AG04450 (cell line): ENCODE data around the gene EXOSC2. TPM values are rescaled to one million over a fixed set of nuclear protein-coding genes. Genes with fewer than 3 reads are reported as not detected.
A peak's percentile ranks its signal among the peaks of the same experiment; 100 is the strongest.

Source experiments
- CTCF ChIA-PET: fragments of 300-600, 350-600 bp; formaldehyde crosslinking; extraction: SDS; loops from one replicate; lab custom pipeline; 2022; ENCODE audit warnings: antibody characterized with exemption, inconsistent platforms; lab: Charles Lee
- POLR2A ChIA-PET: fragments of 350-600 bp; formaldehyde crosslinking; extraction: SDS; loops from one replicate; lab custom pipeline; 2021; ENCODE audit warnings: antibody characterized with exemption, inconsistent platforms; lab: Yijun Ruan, JAX
- DNase-seq: peaks from one replicate; pipeline ENCODE4 v3.0.0-alpha.2; 2011; ENCODE audit warnings: low read depth, low spot score
- H3K27ac ChIP-seq: one replicate; pipeline ENCODE4 v1.5.1; 2012; ENCODE audit warnings: low read depth, low read length, control low read depth
- H3K27me3 ChIP-seq: one replicate; pipeline ENCODE4 v1.6.0; 2012; ENCODE audit warnings: low read length; ENCODE audit not compliant: control insufficient read depth, insufficient read depth
- H3K4me3 ChIP-seq: 2 replicates; pipeline ENCODE4 v1.5.1; 2011; ENCODE audit warnings: mild to moderate bottlenecking, low read depth, low read length, control low read depth
- H3K9me3 ChIP-seq: 2 replicates; pipeline ENCODE4 v1.5.1; 2012; ENCODE audit warnings: low read length; ENCODE audit not compliant: control insufficient read depth, insufficient read depth
- CTCF ChIP-seq: IDR thresholded peaks from 2 replicates; pipeline ENCODE4 v1.5.1; 2011; ENCODE audit warnings: low read depth, low read length, control low read depth, inconsistent platforms
- polyA plus RNA-seq: library from polyadenylated mRNA; depleted of rRNA; stranded (reverse); fragments of >200 nt; gene quantifications from 2 replicates; pipeline ENCODE4 v1.2.3, GENCODE V29; 2011

EXOSC2 gene
- polyA plus RNA-seq, 1 experiment = 29.5 TPM

- no peak for DNase-seq
- no peaks in the 10 kb centered on the region for H3K27me3 ChIP-seq
- ChIA-PET POLR2A (no interaction called here), CTCF (interaction anchor here (0.6 to 1.2 kb wide), 3 partner anchors 180 to 359 kb away, joined by 3 read pairs; no protein-coding TSS in a partner anchor)
- H3K27ac ChIP-seq = peak overlapping the region; percentile 21
- no peak overlapping the region for H3K4me3 ChIP-seq
- peaks cover 11% of the 10 kb centered on the region for H3K9me3 ChIP-seq
- no peak for TF ChIP-seq CTCF
These were observed 6.0 kb upstream of the EXOSC2 start for GRCh38 chr9:130687615-130688014.

- Histone ChIP-seq H3K27me3 (no peaks in the 10 kb centered on the region), H3K4me3 (no peak overlapping the region), H3K9me3 (peaks cover 11% of the 10 kb centered on the region), H3K27ac (no peak overlapping the region)
- no peak for TF ChIP-seq CTCF
- ChIA-PET POLR2A (no interaction called here), CTCF (interaction anchor here (0.6 to 1.2 kb wide), 2 partner anchors 179 to 227 kb away, joined by 3 read pairs; no protein-coding TSS in a partner anchor)
- no peak for DNase-seq
These were observed 5.5 kb upstream of the EXOSC2 start for GRCh38 chr9:130688072-130688471.

GRCh38 chr9:130689572-130689936 is 4.0 kb upstream of the EXOSC2 start:
- peaks cover 11% of the 10 kb centered on the region for H3K9me3 ChIP-seq
- CTCF ChIA-PET = interaction anchor here (0.6 to 1.9 kb wide), 5 partner anchors 12 to 229 kb away, joined by 3 to 18 read pairs (median 4); no protein-coding TSS in a partner anchor
- DNase-seq = no peak
- no peak for TF ChIP-seq CTCF
- no peak overlapping the region for H3K27ac ChIP-seq
- POLR2A ChIA-PET = interaction anchor here (0.6 kb wide), 1 partner anchor 51 kb away, joined by 7 read pairs; no protein-coding TSS in a partner anchor
- H3K4me3 ChIP-seq = peak overlapping the region; percentile 42
- H3K27me3 ChIP-seq = no peaks in the 10 kb centered on the region

GRCh38 chr9:130689937-130690700 is 3.5 kb upstream of the EXOSC2 start:
- peak; percentile 90 for DNase-seq
- H3K4me3 ChIP-seq = peak overlapping the region; percentile 57
- no peak overlapping the region for H3K27ac ChIP-seq
- TF ChIP-seq CTCF = no peak
- no peaks in the 10 kb centered on the region for H3K27me3 ChIP-seq
- POLR2A ChIA-PET = interaction anchor here (0.6 kb wide), 1 partner anchor 51 kb away, joined by 7 read pairs; no protein-coding TSS in a partner anchor
- CTCF ChIA-PET = interaction anchor here (0.6 to 1.9 kb wide), 6 partner anchors 11 to 308 kb away, joined by 3 to 18 read pairs (median 4); no protein-coding TSS in a partner anchor
- peaks cover 11% of the 10 kb centered on the region for H3K9me3 ChIP-seq

GRCh38 chr9:130692321-130692720 is 1.3 kb upstream of the EXOSC2 start:
- Histone ChIP-seq H3K27ac (no peak overlapping the region), H3K9me3 (peaks cover 5% of the 10 kb centered on the region), H3K27me3 (no peaks in the 10 kb centered on the region), H3K4me3 (no peak overlapping the region)
- POLR2A ChIA-PET = no interaction called here
- DNase-seq = no peak
- peak; percentile 15; the same call in 1 of the 2 replicates for TF ChIP-seq CTCF
- CTCF ChIA-PET = interaction anchor here (0.7 to 2.2 kb wide), 5 partner anchors 8 to 79 kb away, joined by 4 to 15 read pairs (median 10); no protein-coding TSS in a partner anchor
